GM21390 (cell line): ENCODE data around the gene PAH.

ENCODE experiments used
- ATAC-seq: cut with Tn5 transposase; IDR thresholded peaks from one replicate; pipeline ENCODE4 v1.9.1; 2021; ENCODE audit not compliant: unreplicated experiment

Gene PAH

DNA sequence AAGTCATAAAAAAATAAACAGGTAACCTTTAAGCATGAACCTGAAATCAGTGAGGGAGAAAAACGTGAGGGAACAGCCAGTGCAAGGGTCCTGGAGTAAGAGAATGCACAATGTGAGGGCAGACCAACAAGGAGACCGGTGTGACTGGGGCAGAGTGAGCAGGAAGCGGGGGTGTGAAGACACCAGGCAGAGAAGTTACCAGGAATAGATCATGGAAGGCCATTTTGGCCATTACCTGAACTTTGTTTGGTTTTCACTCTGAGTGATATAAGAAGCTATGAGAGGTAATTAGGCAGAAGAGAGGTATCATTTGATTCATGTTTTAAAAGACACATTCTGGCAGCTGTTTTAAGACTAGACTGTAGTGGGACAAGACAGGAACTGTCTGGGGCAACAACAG, 15.0 kb downstream of the PAH start:
- ATAC-seq = no peak

DNA sequence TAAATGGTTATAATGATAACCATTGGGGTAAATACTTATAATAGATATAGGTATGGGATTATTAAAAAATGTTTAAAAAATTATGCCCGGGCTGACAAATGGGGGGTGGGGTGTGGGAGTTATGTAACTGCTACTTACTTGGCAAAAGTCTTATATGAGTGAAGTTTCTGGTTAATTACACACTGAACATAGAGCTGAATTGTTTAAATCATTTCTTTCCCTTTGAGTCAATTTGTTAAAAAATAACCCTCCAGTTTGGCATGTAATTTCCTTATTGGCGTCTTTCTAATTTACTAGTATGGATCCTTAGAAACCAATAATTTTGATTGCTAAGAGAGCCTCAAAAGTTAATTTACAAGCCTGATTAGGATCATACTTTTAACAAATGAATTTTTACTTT, 16.7 kb downstream of the PAH start:
- no peak for ATAC-seq

GRCh38 chr12:102896067-102896466, 21.0 kb downstream of the PAH start:
- no peak for ATAC-seq

GRCh38 chr12:102891756-102892155, 25.3 kb downstream of the PAH start:
- ATAC-seq = no peak

DNA sequence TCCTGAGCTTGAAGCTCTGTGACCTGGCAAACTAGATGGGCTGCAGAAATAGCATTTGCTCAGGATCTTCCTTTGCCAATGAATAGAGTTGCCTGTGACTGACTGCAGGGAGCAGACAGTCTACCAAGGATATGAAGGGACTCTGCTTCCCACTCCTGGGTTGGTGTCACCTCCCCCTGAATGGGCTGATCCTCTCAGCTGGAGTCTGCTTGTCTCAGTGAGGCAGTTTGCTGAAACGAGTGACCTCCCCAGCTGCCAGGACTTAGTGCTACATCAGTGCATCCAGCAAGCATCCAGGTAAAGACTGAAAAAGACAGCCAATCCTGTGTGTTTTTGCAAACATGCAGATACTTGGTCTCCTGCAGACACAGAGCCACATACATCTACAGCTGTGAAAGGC, 28.5 kb downstream of the PAH start:
- ATAC-seq = no peak

GRCh38 chr12:102885043-102885932, 31.8 kb downstream of the PAH start:
- no peak for ATAC-seq

- peak; percentile 50 for ATAC-seq
Measured at GRCh38 chr12:102883204-102883799, 33.7 kb downstream of the PAH start.

DNA sequence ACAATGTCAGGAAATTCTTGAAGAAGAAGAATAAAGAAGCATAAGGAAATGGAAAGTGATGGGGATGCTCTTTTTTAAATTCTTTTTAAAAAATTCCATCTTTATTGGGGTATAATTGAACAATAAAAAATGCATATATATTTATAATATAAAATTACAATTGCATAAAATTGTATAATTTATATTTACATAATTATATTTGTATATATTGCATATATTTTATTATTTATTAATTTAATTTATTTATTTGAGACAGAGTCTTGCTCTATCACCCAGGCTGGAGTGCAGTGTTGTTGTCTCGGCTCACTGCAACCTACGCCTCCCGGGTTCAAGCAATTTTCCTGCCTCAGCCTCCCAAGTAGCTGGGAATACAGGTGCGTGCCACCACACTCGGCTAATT, 36.3 kb downstream of the PAH start:
- ATAC-seq = no peak

- ATAC-seq = peak; percentile 82
Measured at GRCh38 chr12:102879144-102879763, 37.8 kb downstream of the PAH start.

DNA sequence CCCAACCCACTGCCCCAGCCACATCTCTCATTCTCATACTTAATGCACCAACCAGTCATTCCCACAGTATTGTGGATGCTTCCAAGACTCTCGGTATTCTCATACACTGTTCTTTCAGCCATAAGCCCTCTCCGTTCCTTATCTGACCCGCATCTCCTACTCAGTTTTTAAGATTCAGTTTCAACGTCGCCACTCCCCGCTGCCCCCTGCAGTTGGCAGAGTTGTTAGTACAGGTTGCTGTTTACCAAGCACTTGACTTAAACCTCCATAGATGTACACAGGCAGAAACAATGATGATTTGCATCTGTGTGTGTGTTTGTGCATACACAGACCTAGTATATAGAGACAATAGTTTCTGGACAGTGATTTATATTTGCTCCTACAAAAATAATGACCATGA, 40.2 kb downstream of the PAH start:
- no peak for ATAC-seq

GRCh38 chr12:102874819-102875218, 42.2 kb downstream of the PAH start:
- no peak for ATAC-seq

GRCh38 chr12:102873077-102873476, 44.0 kb downstream of the PAH start:
- no peak for ATAC-seq

DNA sequence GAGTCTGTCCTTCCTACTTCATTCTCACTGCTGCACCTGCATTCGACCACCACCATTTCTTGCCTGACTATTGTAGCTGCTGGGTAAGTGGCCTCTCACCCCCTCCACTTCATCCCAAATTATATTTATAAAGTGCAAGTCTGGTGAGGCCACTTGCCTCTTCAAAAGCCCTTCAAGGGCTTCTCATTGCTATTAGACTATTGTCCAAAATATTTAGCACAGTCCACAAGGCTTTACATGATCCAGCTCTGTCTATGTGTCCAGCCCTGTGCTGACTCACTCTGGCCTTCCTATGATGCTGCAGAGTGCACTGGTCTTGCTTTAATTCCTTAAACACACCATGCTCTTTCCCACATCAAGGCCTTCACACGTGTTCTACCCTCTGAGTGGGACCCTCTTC, 46.0 kb downstream of the PAH start:
- no peak for ATAC-seq

- no peak for ATAC-seq
Measured at GRCh38 chr12:102869571-102869970, 47.5 kb downstream of the PAH start.

GRCh38 chr12:102865821-102866615, 51.0 kb downstream of the PAH start:
- ATAC-seq = no peak

DNA sequence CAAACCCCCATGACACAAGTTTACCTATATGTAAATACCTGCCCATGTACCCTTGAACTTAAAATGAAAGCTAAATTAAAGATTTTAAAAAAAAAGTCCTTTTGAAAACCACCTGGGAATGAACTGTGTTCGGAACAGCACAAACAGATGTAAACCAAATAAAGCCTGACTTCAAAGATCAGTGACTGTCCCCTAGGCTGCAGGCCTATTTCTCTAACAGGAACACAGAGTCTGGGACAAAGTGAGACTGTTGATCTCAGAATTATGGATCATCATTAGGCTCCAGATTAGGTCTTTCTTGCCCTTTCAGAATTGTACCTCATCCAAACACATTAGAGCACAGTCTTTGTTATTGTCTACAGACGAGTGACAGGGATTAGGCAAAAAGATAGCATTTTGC, 54.6 kb downstream of the PAH start:
- ATAC-seq = no peak

- no peak for ATAC-seq
Measured at GRCh38 chr12:102851246-102851645, 65.8 kb downstream of the PAH start.

DNA sequence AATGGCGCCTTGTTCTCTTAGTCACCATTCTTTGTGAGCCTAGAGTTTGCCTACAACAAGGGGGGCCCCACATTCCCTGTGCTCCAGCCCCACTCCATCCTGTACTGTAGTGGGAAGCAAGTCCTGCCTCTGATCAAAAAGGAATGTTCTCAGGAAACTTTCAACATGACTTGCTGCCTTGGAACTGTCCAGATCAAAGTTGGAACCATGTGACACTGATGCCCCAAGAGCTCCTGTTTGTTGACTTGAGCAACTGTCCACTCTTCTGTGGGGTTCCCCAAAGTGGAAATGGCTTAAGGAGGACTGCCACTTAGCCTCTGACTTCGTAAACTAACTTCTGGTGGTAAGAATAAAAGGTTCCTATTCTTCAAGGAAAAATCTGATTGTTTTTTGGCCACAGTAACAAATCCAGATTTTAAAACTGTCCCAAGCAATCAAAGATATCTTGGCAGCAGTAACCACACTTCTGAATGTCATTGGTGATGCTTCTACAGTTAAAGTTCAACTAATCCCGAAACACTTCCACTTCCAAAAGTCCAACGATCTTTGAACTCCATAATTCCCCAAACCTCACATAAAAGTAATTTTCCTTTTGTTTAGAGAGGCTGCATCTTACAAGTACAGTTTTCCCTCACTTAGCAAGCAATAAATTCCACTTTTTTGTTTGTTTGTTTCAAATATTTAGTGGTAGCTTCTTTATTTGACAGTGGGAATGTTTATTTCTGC, 67.2 kb downstream of the PAH start:
- ATAC-seq = no peak

GRCh38 chr12:102848832-102849231, 68.2 kb downstream of the PAH start:
- no peak for ATAC-seq

DNA sequence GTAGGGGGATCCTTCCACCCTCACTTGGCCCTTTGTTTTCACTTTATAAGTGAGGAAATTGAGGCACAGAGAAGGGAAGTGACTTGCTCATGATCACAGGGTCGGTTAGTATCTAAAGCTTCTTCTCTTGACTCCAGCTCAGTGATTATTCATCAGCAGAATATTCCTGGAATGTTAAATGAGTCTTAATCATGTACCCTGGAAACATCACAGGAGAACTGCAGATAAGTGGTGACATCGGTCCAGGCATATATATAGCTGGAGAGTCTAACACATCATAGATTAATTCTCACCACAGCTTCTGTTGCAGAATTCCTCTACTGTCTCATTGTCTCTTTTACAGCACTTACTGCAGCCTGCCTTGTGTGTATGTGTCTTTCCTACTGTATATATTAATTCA, 69.9 kb downstream of the PAH start:
- no peak for ATAC-seq
